H1 (cell line): ENCODE measurements around the gene APMAP. TPM values are rescaled to one million over a fixed set of nuclear protein-coding genes. Genes with fewer than 3 reads are reported as not detected.

Experiments
- CTCF ChIA-PET: fragments of 300-600 bp; sonication (Branson Sonifier 250); formaldehyde crosslinking; loops from one replicate; lab custom pipeline; 2021; ENCODE audit not compliant: partially characterized antibody; lab: Charles Lee
- POLR2A ChIA-PET: fragments of 300-600 bp; sonication (Branson Sonifier 250); formaldehyde crosslinking; loops from one replicate; lab custom pipeline; 2021; ENCODE audit warnings: inconsistent platforms; ENCODE audit not compliant: partially characterized antibody; lab: Charles Lee
- DNase-seq, 2 experiments: peaks; one replicate each; pipeline versions ENCODE4 v3.0.0 to v3.0.0-alpha.2; 2010 to 2022; ENCODE audit warnings: low spot score in 2 of 2, low read depth in 1 of 2, mixed read lengths in 1 of 2
- FAIRE-seq: peaks from 2 replicates; lab custom pipeline; 2011; peaks lifted over from hg19 to GRCh38; lab: Jason Lieb, UNC
- H2AFZ ChIP-seq: 2 replicates; pipeline ENCODE4 v1.8.1; 2012; ENCODE audit warnings: low read length, inconsistent platforms
- H2AK5ac ChIP-seq: 2 replicates; pipeline ENCODE4 v1.6.1; 2013; ENCODE audit warnings: low read depth, low read length
- H2BK120ac ChIP-seq: replicated peaks from 2 replicates; pipeline ENCODE3; 2013; ENCODE audit warnings: low read depth, low read length, inconsistent platforms
- H2BK12ac ChIP-seq: 2 replicates; pipeline ENCODE4 v1.6.1; 2013; ENCODE audit warnings: low read depth, low read length
- H2BK15ac ChIP-seq: 2 replicates; pipeline ENCODE4 v1.6.1; 2013; ENCODE audit warnings: low read length
- H2BK20ac ChIP-seq: 2 replicates; pipeline ENCODE4 v1.6.1; 2013; ENCODE audit warnings: low read length
- H2BK5ac ChIP-seq: 2 replicates; pipeline ENCODE4 v1.6.1; 2013; ENCODE audit warnings: low read depth, low read length
- H3K14ac ChIP-seq: 2 replicates; pipeline ENCODE4 v1.6.1; 2013; ENCODE audit warnings: inconsistent platforms; ENCODE audit not compliant: insufficient read length
- H3K18ac ChIP-seq: 2 replicates; pipeline ENCODE4 v1.6.1; 2013; ENCODE audit warnings: low read length; ENCODE audit errors: extremely low read depth
- H3K23ac ChIP-seq: 2 replicates; pipeline ENCODE4 v1.6.1; 2013; ENCODE audit warnings: inconsistent platforms; ENCODE audit not compliant: insufficient read length
- H3K23me2 ChIP-seq: 2 replicates; pipeline ENCODE4 v1.6.1; 2013; ENCODE audit warnings: low read depth, low read length
- H3K27ac ChIP-seq: 2 replicates; pipeline ENCODE4 v1.6.1; 2011; ENCODE audit warnings: low read depth, low read length, inconsistent platforms
- H3K27me3 ChIP-seq, 4 experiments: replicated peaks in 1 of 4; 1 replicate in 1 of 4; 2 replicates in 3 of 4; pipeline versions ENCODE4 v1.6.1 to v1.8.1; 2011 to 2013; ENCODE audit warnings: low read length in 3 of 4, mild to moderate bottlenecking in 3 of 4, inconsistent platforms in 2 of 4, mixed read lengths in 2 of 4, moderate library complexity in 1 of 4; ENCODE audit not compliant: control insufficient read depth in 3 of 4, insufficient read depth in 3 of 4; ENCODE audit errors: extremely low read depth in 1 of 4
- H3K36me3 ChIP-seq, 4 experiments: 2 replicates each; pipeline versions ENCODE4 v1.6.1 to v1.8.1; 2011 to 2013; ENCODE audit warnings: mild to moderate bottlenecking in 4 of 4, low read length in 3 of 4, moderate library complexity in 2 of 4, control low read depth in 1 of 4, inconsistent platforms in 1 of 4; ENCODE audit not compliant: insufficient read depth in 4 of 4, control insufficient read depth in 2 of 4
- H3K4ac ChIP-seq: replicated peaks from 2 replicates; pipeline ENCODE3; 2013; ENCODE audit warnings: low read length, low read depth, mixed read lengths, inconsistent platforms; ENCODE audit not compliant: insufficient read length
- H3K4me1 ChIP-seq, 4 experiments: replicated peaks in 1 of 4; 1 replicate in 1 of 4; 2 replicates in 3 of 4; pipeline versions ENCODE4 v1.6.1 to v1.8.1; 2011 to 2013; ENCODE audit warnings: low read length in 3 of 4, inconsistent platforms in 2 of 4, mixed read lengths in 1 of 4; ENCODE audit not compliant: insufficient read depth in 4 of 4, control insufficient read depth in 3 of 4
- H3K4me2 ChIP-seq, 2 experiments: 2 replicates each; pipeline versions ENCODE4 v1.6.1 to v1.8.1; 2011 to 2013; ENCODE audit warnings: low read depth in 2 of 2, low read length in 2 of 2, control low read depth in 1 of 2, inconsistent platforms in 1 of 2, mild to moderate bottlenecking in 1 of 2; ENCODE audit not compliant: insufficient read depth in 1 of 2
- H3K4me3 ChIP-seq, 4 experiments: fragments of 200-600, 300-600 bp in 1 of 4; sonication (generic), shearing (Covaris generic), sonication (Bioruptor Twin) in 1 of 4; 2 replicates each; pipeline versions ENCODE4 v1.5.1 to v1.8.1; 2011 to 2016; ENCODE audit warnings: low read length in 4 of 4, low read depth in 3 of 4, control low read depth in 2 of 4, inconsistent platforms in 2 of 4, mild to moderate bottlenecking in 2 of 4, mixed read lengths in 1 of 4, moderate library complexity in 1 of 4; ENCODE audit not compliant: insufficient read depth in 2 of 4; ENCODE audit errors: extremely low read depth in 1 of 4
- H3K56ac ChIP-seq: replicated peaks from 2 replicates; pipeline ENCODE3; 2013; ENCODE audit warnings: low read depth, mild to moderate bottlenecking, mixed read lengths, low read length, inconsistent platforms; ENCODE audit not compliant: insufficient read length
- H3K79me1 ChIP-seq: 2 replicates; pipeline ENCODE4 v1.6.1; 2013; ENCODE audit warnings: low read depth, low read length, control low read depth
- H3K79me2 ChIP-seq, 2 experiments: 2 replicates each; pipeline versions ENCODE4 v1.6.1 to v1.8.1; 2012 to 2013; ENCODE audit warnings: low read length in 2 of 2, mild to moderate bottlenecking in 2 of 2, inconsistent platforms in 1 of 2; ENCODE audit not compliant: insufficient read depth in 2 of 2, control insufficient read depth in 1 of 2
- H3K9ac ChIP-seq, 4 experiments: replicated peaks in 1 of 4; 1 replicate in 1 of 4; 2 replicates in 3 of 4; pipeline versions ENCODE4 v1.6.1 to v1.8.1; 2011 to 2013; ENCODE audit warnings: low read depth in 3 of 4, low read length in 3 of 4, control low read depth in 2 of 4, mild to moderate bottlenecking in 2 of 4, moderate library complexity in 2 of 4, inconsistent platforms in 1 of 4; ENCODE audit errors: extremely low read depth in 1 of 4
- H3K9me3 ChIP-seq, 2 experiments: 2 replicates each; pipeline versions ENCODE4 v1.6.1 to v1.8.1; 2012 to 2013; ENCODE audit warnings: mild to moderate bottlenecking in 2 of 2, moderate library complexity in 2 of 2, control low read depth in 1 of 2, inconsistent platforms in 1 of 2, low read depth in 1 of 2, low read length in 1 of 2, mixed read lengths in 1 of 2; ENCODE audit not compliant: insufficient read depth in 2 of 2
- H4K20me1 ChIP-seq, 2 experiments: replicated peaks in 1 of 2; 2 replicates each; pipeline versions ENCODE3 to v1.8.1; 2011 to 2013; ENCODE audit warnings: inconsistent platforms in 2 of 2, low read length in 2 of 2, mild to moderate bottlenecking in 1 of 2; ENCODE audit not compliant: insufficient read depth in 2 of 2, control insufficient read depth in 1 of 2
- H4K5ac ChIP-seq: 2 replicates; pipeline ENCODE4 v1.6.1; 2013; ENCODE audit warnings: low read length, low read depth, mixed read lengths, inconsistent platforms; ENCODE audit not compliant: insufficient read length
- H4K8ac ChIP-seq: 2 replicates; pipeline ENCODE4 v1.8.0; 2013; ENCODE audit warnings: mild to moderate bottlenecking, moderate library complexity, low read length, inconsistent platforms; ENCODE audit not compliant: insufficient read depth; ENCODE audit errors: extremely low read depth
- H4K91ac ChIP-seq: replicated peaks from 2 replicates; pipeline ENCODE3; 2013; ENCODE audit warnings: low read length, mixed read lengths, inconsistent platforms; ENCODE audit not compliant: insufficient read length
- CHD2 ChIP-seq: IDR thresholded peaks from 2 replicates; pipeline ENCODE4 v1.6.1; 2012; ENCODE audit warnings: low read length, improper control_type of control experiment
- CTBP2 ChIP-seq: IDR thresholded peaks from 2 replicates; pipeline ENCODE4 v1.7.0; 2011; ENCODE audit warnings: borderline replicate concordance, mild to moderate bottlenecking, moderate library complexity, mixed read lengths, low read length; ENCODE audit not compliant: insufficient read depth, insufficient read length
- CTCF ChIP-seq, 3 experiments: IDR thresholded peaks; 1 replicate in 2 of 3; 2 replicates in 1 of 3; pipeline versions ENCODE4 v1.5.1 to v1.6.1; 2011; ENCODE audit warnings: low read length in 3 of 3, mild to moderate bottlenecking in 3 of 3, inconsistent platforms in 2 of 3, low read depth in 1 of 3, moderate library complexity in 1 of 3; ENCODE audit not compliant: insufficient read depth in 1 of 3; ENCODE audit errors: control extremely low read depth in 1 of 3
- E2F6 ChIP-seq: IDR thresholded peaks from 2 replicates; pipeline ENCODE4 v1.6.1; 2012; ENCODE audit warnings: inconsistent platforms
- HDAC6 ChIP-seq: IDR thresholded peaks from one replicate; pipeline ENCODE4 v1.7.1; 2012; ENCODE audit warnings: low read depth, mild to moderate bottlenecking, inconsistent platforms, low read length, moderate library complexity
- RNF2 ChIP-seq: fragments of 200-900, 300-1000 bp; sonication (generic); IDR thresholded peaks from 2 replicates; pipeline ENCODE4 v1.7.1; 2016; ENCODE audit warnings: borderline replicate concordance, low read depth, mild to moderate bottlenecking, antibody characterized with exemption, low read length; ENCODE audit not compliant: poor library complexity, severe bottlenecking; ENCODE audit errors: missing control alignments
- SP4 ChIP-seq: IDR thresholded peaks from 2 replicates; pipeline ENCODE4 v1.6.1; 2012; ENCODE audit warnings: low read length, inconsistent platforms
- TAF7 ChIP-seq: optimal IDR thresholded peaks from 2 replicates; pipeline ENCODE3; 2011; ENCODE audit warnings: low read depth, mild to moderate bottlenecking, inconsistent platforms, low read length, moderate library complexity, borderline replicate concordance
- WGBS, 2 experiments: shearing (Covaris generic) in 1 of 2; methylation state at CpG; one replicate each; pipeline versions ENCODE4 v1.1.6 to v1.1.7; 2013 to 2015; ENCODE audit warnings: low lambda C conversion rate in 2 of 2, mixed read lengths in 2 of 2, inconsistent platforms in 1 of 2, low coverage in 1 of 2, missing lambda C conversion rate in 1 of 2; ENCODE audit not compliant: insufficient replicate concordance in 2 of 2, insufficient coverage in 1 of 2, insufficient read length in 1 of 2; ENCODE audit errors: extremely low coverage in 1 of 2, missing lambda C conversion rate in 1 of 2; 5-methylcytosine and 5-hydroxymethylcytosine counted together
- polyA plus RNA-seq, 7 experiments: library from polyadenylated mRNA; depleted of rRNA in 3 of 7; stranded (reverse) in 5 of 7; unstranded in 2 of 7; fragments of >200 nt in 5 of 7; fragments of 200-250 nt in 2 of 7; gene quantifications; 1 replicate in 5 of 7; 2 replicates in 1 of 7; 4 replicates in 1 of 7; pipeline versions ENCODE4 v1.2.1 to v1.2.3, GENCODE V29; 2011 to 2013; ENCODE audit warnings: missing spikeins in 2 of 7, mixed read lengths in 2 of 7
- total RNA-seq: library from RNA; stranded (reverse); fragmentation: NEBNext Ultra II Directional; extraction: Animal tissue kit (Norgen Biotek cat#: 25700); gene quantifications from 2 replicates; pipeline ENCODE4 v1.2.1, GENCODE V29; 2021

APMAP gene
- total and polyA plus RNA-seq, 2 of the 8 experiments (the other 6 are each of a cell fraction or from before 2014, with no cell fraction given), result 31.3 to 66.0 TPM

GRCh38 chr20:24998631-24999445 is 6.3 kb upstream of the APMAP start:
- Histone ChIP-seq H3K4me2 (no peak overlapping the region), H4K5ac (no peak overlapping the region), H3K36me3 (no peaks in the 10 kb centered on the region), H2AFZ (0 out of 2 replicates have a peak overlapping the region, but pooled peaks have one; percentile 11), H3K27me3 (peaks cover 0 to 2% (median 0%) of the 10 kb centered on the region in 4 experiments; a peak in 2 of 7 replicates), H3K4ac (no peak overlapping the region), H3K56ac (no peak overlapping the region), H3K27ac (no peak overlapping the region), H2BK20ac (0 out of 2 replicates have a peak overlapping the region, but pooled peaks have one; percentile 56), H2BK12ac (no peak overlapping the region), H3K23ac (no peak overlapping the region), H3K23me2 (no peaks in the 10 kb centered on the region), H3K79me2 (no peaks in the 10 kb centered on the region), H3K9me3 (no peaks in the 10 kb centered on the region), H3K18ac (no peak overlapping the region), H2BK120ac (no peak overlapping the region), H3K14ac (no peak overlapping the region), H2AK5ac (no peak overlapping the region), H4K8ac (peak overlapping the region; percentile 53; the same call in 1 of the 2 replicates), H3K4me1 (no peaks in the 10 kb centered on the region), H4K20me1 (no peaks in the 10 kb centered on the region), H4K91ac (no peak overlapping the region), H3K79me1 (no peaks in the 10 kb centered on the region), H2BK15ac (no peak overlapping the region), H3K9ac (no peak overlapping the region), H3K4me3 (no peak overlapping the region), H2BK5ac (no peak overlapping the region)
- FAIRE-seq (no peak), DNase-seq (peak in 1 of 2 experiments; percentile 30)
- 85% methylated on average over 12 of the region's 12 CpGs; no CpG with 5 or more reads in 1 of the 2 experiments for WGBS, 2 experiments
- CTCF ChIA-PET, result interaction anchor here (0.9 to 2.6 kb wide), 7 partner anchors 10 to 180 kb away, joined by 3 to 15 read pairs (median 5); no protein-coding TSS in a partner anchor
- POLR2A ChIA-PET, result no interaction called here
- TF ChIP-seq CTCF (IDR thresholded peaks at IDR 0.05; ENCODE audit: control extremely low read depth in 1 of 3, insufficient read depth in 1 of 3, low read depth in 1 of 3, low read length in 3 of 3) (no peak), CHD2 (no peak), CTBP2 (no peak), HDAC6 (no peak), RNF2 (no peak), TAF7 (no peak), SP4 (no peak), E2F6 (no peak)
